ENCODE measurements around the gene PUS1.

The PUS1 gene

DNA sequence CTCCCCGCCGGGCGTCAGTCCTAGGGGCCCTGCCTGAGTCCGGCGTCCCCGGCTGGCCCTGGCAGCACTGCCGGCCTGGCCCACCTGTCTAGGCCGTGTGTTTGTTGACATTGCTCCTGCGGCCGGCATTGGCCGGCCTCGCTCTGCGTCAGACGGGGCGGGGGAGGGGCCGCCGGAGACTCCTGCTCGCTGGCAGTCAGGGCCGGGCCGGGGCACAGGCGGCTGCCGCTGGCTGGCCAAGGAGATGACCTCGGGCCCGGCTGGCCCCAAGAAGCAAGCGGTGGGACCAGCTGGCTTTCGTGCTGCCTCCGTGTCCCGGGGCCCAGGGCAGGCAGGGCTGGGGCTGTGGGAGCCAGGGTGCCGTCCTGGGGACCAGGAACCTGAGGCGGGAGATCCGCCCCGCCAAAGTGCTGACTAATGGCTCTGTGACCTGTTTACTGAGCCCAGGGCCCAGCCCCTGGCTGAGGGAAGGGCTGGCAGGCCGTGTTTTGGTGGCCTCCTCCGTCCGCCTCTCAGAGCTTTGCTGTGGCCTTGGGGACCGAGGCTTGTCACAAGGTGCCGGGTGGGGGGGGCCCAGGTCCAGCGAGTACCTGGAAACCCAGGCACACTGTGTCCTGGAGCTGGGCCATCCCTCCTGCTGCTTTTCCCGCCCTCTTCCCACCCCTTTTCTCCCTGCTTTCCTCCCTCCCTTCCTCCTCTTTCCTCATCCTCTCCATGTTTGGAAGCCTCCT is 32.8 kb upstream of the PUS1 start:
- H3K9me3 ChIP-seq = no peaks in the 10 kb centered on the region
- H3K4me1 ChIP-seq (ENCODE audit: control insufficient read depth in 1 of 2, insufficient read depth in 1 of 2, low read depth in 1 of 2, low read length in 1 of 2) = peaks cover 29 to 32% of the 10 kb centered on the region in 2 experiments
- peak overlapping the region; percentile 80 to 98 for H3K4me3 ChIP-seq (ENCODE audit: low read depth in 1 of 2, low read length in 1 of 2)
- H3K36me3 ChIP-seq = peaks cover 20% of the 10 kb centered on the region
- peak overlapping the region; percentile 97 for H3K27ac ChIP-seq
- H3K27me3 ChIP-seq = no peaks in the 10 kb centered on the region
- TF ChIP-seq, protein P1, sequence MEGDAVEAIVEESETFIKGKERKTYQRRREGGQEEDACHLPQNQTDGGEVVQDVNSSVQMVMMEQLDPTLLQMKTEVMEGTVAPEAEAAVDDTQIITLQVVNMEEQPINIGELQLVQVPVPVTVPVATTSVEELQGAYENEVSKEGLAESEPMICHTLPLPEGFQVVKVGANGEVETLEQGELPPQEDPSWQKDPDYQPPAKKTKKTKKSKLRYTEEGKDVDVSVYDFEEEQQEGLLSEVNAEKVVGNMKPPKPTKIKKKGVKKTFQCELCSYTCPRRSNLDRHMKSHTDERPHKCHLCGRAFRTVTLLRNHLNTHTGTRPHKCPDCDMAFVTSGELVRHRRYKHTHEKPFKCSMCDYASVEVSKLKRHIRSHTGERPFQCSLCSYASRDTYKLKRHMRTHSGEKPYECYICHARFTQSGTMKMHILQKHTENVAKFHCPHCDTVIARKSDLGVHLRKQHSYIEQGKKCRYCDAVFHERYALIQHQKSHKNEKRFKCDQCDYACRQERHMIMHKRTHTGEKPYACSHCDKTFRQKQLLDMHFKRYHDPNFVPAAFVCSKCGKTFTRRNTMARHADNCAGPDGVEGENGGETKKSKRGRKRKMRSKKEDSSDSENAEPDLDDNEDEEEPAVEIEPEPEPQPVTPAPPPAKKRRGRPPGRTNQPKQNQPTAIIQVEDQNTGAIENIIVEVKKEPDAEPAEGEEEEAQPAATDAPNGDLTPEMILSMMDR (IDR thresholded peaks at IDR 0.05) = no peak

DNA sequence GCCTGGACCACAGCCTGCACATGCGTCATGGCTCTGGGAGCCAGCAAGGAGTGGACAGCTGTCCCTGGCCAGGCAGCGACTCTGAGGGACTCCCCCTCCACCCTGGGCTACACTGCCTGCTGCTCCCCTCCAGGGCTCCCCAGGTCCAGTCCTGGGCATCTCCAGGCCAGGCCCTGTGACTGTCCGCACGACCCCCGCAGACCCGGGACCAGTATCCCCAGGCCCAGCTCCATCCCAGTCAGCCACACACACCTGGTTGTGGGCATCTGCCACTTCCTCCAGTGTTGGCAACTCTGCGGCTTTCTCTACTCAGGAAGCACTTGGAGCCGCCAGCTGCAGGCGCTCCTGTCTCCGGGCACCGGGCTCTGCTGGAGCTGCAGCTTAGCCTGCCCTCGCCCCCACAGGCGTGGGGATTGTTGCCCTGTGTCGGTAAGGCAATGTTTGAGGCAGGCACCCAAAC is 32.2 kb upstream of the PUS1 start:
- H3K27me3 ChIP-seq = no peaks in the 10 kb centered on the region
- peaks cover 26% of the 10 kb centered on the region for H3K36me3 ChIP-seq
- no peaks in the 10 kb centered on the region for H3K9me3 ChIP-seq
- peak overlapping the region; percentile 97 for H3K27ac ChIP-seq
- H3K4me3 ChIP-seq (ENCODE audit: low read depth in 1 of 2, low read length in 1 of 2) = peak overlapping the region; percentile 80 to 98
- TF ChIP-seq, protein P1 (IDR thresholded peaks at IDR 0.05) = no peak
- peaks cover 29 to 32% of the 10 kb centered on the region in 2 experiments for H3K4me1 ChIP-seq (ENCODE audit: control insufficient read depth in 1 of 2, insufficient read depth in 1 of 2, low read depth in 1 of 2, low read length in 1 of 2)

DNA sequence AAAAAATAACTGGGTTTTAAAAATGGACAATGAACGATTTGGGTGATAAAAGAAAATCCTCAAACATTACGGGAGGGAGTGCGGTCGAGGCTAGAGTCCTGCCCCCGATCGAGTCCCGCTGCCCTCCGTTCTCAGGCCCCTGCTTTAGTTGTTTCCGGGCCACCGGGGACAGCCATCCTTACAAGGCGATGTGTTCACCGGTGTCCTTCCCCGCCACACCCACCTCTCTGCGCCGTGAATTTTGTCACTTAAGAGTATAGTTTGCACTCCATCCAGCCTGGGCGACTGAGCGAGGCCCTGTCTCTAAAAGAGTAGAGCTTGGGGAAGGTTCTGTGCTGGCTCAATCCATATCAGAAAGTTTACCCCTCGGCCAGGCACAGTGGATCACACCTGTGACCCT is 31.8 kb upstream of the PUS1 start:
- H3K27ac ChIP-seq = peak overlapping the region; percentile 97
- peak overlapping the region; percentile 80 to 98 for H3K4me3 ChIP-seq (ENCODE audit: low read depth in 1 of 2, low read length in 1 of 2)
- H3K36me3 ChIP-seq = peaks cover 31% of the 10 kb centered on the region
- no peaks in the 10 kb centered on the region for H3K27me3 ChIP-seq
- peaks cover 29 to 32% of the 10 kb centered on the region in 2 experiments for H3K4me1 ChIP-seq (ENCODE audit: control insufficient read depth in 1 of 2, insufficient read depth in 1 of 2, low read depth in 1 of 2, low read length in 1 of 2)
- no peaks in the 10 kb centered on the region for H3K9me3 ChIP-seq
- TF ChIP-seq, protein P1 (IDR thresholded peaks at IDR 0.05) = no peak

DNA sequence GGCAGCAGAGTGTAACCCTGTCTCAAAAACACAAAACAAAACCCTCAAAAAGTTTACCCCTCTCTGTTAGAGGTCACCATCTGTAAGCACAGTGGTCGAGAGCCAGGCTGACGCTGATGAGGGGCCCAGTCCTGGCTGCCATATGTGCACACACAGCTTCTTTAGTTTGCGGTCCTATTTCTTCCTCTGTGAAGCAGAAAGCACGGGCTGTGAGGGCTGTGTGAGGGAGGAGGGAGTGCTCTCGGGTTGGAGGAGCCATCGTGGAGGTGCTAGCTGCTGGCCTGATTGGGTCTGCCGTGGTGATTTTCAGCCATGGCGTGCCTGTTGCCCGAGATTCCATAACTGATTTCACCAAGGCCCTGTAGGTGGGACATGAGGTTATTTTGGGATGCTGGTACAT is 31.2 kb upstream of the PUS1 start:
- H3K27ac ChIP-seq = peak overlapping the region; percentile 97
- no peaks in the 10 kb centered on the region for H3K9me3 ChIP-seq
- peaks cover 29 to 32% of the 10 kb centered on the region in 2 experiments for H3K4me1 ChIP-seq (ENCODE audit: control insufficient read depth in 1 of 2, insufficient read depth in 1 of 2, low read depth in 1 of 2, low read length in 1 of 2)
- H3K4me3 ChIP-seq (ENCODE audit: low read depth in 1 of 2, low read length in 1 of 2) = peak overlapping the region in 1 of 2 experiments; percentile 80
- H3K27me3 ChIP-seq = no peaks in the 10 kb centered on the region
- TF ChIP-seq, protein P1 (IDR thresholded peaks at IDR 0.05) = no peak
- peaks cover 37% of the 10 kb centered on the region for H3K36me3 ChIP-seq

DNA sequence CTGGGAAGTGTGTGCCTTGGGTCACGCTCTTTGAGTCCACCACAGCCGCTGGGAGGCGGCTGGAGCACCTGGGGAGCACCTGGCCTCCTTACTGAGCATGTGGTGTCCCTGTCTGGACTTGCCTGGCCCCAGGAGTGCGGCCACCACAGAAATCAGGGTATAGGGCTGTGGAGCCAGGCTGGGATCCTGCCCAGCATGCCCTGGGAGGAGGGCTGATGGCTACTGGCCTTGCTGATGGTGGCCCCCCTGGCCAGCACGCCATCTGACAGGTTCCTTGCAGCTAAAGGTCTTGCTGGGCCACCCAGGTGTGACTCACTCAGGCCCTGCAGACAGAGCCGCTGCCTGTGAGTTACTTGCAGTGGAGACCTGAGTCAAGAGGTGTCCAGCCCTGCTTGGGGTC is 28.7 kb upstream of the PUS1 start:
- TF ChIP-seq, protein P1 (IDR thresholded peaks at IDR 0.05) = no peak
- Histone ChIP-seq H3K4me3 (ENCODE audit: low read depth in 1 of 2, low read length in 1 of 2) (no peak overlapping the region), H3K36me3 (peaks cover 62% of the 10 kb centered on the region), H3K4me1 (ENCODE audit: control insufficient read depth in 1 of 2, insufficient read depth in 1 of 2, low read depth in 1 of 2, low read length in 1 of 2) (peaks cover 23 to 30% of the 10 kb centered on the region in 2 experiments), H3K27ac (no peak overlapping the region), H3K27me3 (no peaks in the 10 kb centered on the region), H3K9me3 (no peaks in the 10 kb centered on the region)

Data from neutrophil (primary cell).